ENCODE data around the gene HOMER1.

DNA sequence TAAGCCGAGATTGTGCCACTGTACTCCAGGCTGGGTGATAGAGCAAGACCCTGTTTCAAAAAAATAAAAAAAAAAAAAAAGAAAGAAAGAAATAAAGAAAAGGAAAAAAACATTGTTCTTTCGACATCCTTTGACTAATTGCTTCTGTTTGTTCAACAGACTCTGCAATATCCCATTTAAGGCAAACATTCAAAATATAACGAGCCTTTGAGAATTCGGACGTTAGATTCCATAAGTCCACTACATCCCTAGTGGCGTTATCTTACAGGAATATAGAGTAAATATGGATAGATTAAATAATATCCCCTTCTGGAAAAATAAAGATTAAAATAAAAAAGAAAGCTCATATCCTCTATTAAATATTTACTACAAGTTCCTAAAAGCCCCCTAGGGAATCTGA lies 27.0 kb upstream of the HOMER1 start:
- TF ChIP-seq, protein P1, sequence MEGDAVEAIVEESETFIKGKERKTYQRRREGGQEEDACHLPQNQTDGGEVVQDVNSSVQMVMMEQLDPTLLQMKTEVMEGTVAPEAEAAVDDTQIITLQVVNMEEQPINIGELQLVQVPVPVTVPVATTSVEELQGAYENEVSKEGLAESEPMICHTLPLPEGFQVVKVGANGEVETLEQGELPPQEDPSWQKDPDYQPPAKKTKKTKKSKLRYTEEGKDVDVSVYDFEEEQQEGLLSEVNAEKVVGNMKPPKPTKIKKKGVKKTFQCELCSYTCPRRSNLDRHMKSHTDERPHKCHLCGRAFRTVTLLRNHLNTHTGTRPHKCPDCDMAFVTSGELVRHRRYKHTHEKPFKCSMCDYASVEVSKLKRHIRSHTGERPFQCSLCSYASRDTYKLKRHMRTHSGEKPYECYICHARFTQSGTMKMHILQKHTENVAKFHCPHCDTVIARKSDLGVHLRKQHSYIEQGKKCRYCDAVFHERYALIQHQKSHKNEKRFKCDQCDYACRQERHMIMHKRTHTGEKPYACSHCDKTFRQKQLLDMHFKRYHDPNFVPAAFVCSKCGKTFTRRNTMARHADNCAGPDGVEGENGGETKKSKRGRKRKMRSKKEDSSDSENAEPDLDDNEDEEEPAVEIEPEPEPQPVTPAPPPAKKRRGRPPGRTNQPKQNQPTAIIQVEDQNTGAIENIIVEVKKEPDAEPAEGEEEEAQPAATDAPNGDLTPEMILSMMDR (IDR thresholded peaks at IDR 0.05) = no peak
- no peak for TF ChIP-seq EZH2phosphoT487 (IDR thresholded peaks at IDR 0.05)
